HTR-8/SVneo (cell line): ENCODE results near the gene MYH3.

ENCODE experiments used
- DNase-seq: peaks from one replicate; pipeline ENCODE4 v3.0.0; 2011; ENCODE audit warnings: low spot score, mixed read lengths; ENCODE audit not compliant: insufficient read length
- FAIRE-seq: peaks from 2 replicates; lab custom pipeline; 2011; peaks lifted over from hg19 to GRCh38; lab: Jason Lieb, UNC

The MYH3 gene

DNA sequence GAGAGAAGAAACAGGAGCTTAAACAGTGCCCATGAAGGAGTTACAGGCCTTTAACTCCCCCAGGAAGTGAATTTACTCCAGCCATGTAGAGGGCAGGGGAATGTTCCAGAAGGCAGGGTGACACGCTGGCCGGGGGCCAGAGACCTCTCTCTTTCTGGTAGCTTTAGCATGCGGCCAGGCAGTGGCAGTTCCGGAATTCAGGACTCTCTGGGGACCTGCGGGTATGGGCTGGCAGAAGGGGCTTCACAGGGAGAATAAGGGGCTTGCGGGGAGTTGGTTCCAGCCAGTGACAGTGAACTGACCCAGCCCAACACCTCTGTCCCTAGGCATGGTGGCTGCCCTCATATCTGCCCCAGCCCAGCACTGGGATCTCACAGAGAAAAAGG is 40.0 kb downstream of the MYH3 start:
- DNase-seq (no peak), FAIRE-seq (no peak)

DNA sequence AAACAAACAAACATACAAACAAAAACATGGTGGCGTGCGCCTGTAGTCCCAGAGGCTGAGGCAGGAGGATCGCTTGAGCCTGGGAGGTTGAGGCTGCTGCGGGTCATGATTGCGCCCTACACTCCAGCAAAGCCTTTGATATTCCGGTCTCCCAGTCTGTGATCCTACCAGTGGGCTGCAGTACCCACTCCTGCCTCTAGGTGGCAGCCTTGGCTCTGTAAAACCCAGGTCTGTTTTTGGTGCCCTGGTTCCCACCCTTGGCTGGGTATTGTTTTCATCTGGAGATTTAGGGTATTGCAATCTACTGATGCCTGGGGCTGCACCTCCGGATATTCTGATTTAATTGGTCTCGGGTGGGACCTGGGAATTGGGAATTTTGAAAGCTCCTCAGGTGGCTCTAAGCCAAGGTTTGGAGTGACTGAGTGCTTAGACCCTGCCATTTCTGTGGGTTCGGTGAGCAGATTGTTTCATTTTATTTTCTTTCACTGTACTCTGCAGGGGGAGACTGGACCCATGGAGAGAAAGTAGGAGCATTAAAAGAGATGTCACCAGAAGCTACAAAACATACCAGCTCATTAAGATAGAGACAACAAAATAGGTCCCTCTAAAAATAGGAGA is 40.5 kb downstream of the MYH3 start:
- DNase-seq: peak; percentile 69
- no peak for FAIRE-seq

DNA sequence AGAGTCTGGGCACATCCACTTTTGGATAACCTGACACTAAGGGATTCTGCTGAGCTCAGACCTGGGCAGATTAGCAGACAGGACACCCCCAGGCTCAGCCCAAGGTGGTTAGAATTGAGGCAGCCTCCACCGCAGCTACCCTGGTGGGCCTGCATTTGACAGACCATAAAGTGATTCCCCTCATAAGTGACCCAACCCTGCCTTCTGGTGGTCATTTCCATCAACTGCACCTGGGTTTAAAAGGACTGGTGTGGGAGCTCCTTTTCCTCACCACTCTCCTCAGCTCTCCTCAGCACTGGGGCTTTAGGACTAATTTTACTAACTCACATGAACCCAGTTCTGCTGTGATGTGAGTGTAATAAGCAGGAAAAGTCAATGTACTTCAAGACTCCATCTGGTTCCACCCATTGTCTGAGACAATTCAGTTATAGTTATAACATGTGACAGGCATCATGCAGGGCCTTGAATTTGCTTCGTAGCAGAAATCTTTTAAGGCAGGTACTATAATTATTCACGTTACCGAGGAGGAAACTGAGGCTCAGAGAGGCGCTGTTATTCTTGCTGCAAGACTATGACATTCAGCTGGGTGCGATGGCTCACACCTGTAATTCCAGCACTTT is 42.5 kb downstream of the MYH3 start:
- peak; percentile 57 for DNase-seq

DNA sequence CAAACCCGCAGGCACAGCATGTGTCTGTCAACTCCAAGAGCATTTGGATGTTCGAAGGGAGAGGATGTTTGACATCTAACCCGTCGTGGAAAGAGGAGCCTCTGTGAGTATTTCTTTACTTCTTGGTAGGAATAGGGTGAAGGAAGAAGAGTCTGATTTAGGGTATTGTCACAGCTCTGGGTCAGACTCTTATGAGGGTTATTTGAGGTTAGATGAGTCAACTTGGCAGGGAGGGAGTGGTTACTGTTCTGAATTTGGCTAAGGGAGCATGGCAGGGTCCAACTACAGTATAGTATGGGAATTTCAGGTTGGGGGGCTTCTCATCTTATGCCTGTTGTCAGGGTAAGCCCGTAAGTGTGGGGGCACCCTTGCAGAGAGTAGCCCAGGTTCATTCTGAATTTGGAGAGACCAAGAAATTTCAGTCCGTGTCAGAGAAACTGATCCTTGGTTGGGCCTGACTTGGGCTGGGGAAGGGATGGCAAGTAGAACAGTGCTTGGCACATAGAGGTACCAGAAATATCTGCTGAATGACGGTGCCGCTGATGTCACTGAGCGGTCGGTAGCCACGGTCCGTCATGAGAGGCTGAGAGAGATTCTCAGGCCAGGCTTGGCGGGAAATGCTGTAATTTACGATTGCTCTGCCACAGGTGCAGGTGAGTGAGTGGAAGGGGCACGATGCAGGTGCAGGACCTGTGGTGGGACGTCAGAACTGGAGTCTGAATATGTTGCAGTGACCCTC is 43.2 kb downstream of the MYH3 start:
- no peak for FAIRE-seq
- no peak for DNase-seq

More for the DNA sequence above, 42.5 kb downstream of the MYH3 start:
- no peak for FAIRE-seq

DNA sequence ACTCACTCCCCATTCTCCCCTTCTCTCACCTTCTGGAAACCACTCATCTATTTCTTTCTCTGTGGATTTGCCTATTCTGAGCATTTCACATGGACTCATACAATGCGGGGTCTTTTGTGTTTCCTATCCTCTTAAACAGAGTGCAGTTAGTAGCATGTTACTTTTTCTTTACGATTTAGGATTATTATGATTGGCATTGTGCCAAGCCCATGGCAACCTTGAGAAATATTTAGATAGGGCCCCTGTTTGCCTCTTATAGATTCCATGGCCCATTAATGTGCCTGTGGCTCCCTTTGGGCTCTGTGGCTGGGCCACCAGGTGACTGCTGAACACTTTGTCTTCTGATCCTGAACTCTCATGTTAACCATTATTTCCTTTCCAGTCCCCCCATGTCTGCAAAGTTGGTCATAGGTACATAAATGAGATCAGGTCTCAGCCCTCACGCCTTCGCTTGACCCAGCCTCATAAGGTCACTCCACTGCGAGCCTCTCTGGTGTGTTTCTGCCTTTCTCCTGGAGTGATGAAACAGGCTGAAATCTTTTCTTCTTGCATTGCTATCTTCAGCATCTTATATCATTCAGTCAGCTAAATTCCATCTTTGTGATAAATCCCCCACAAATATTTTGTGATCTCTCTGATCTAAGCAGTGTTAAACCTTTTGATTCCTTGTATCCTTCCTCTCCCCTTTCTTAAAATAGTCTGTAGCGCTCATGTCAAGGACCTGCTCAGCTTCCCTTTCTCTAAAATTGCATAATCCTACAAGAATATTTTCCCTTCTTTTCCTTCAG is 44.0 kb downstream of the MYH3 start:
- FAIRE-seq (no peak), DNase-seq (no peak)

DNA sequence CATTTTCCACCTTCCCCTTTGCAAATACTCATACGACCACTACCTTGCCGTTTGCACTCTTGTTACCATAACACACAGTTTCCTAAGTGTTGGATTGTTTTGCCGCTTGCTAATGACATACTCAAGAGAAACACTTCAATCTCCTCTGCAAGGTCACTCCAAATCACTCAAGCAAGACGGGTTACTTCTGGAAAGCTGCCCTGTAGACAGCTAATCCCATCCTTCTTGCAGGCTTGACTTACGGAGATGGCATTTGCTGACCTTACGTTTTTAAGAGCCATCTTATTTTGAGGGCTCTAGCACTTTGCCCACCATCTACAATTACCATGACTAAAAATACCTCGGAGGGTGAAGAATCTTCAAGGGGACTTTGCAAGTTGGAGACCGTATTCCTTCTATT is 46.2 kb downstream of the MYH3 start:
- DNase-seq (no peak), FAIRE-seq (no peak)

DNA sequence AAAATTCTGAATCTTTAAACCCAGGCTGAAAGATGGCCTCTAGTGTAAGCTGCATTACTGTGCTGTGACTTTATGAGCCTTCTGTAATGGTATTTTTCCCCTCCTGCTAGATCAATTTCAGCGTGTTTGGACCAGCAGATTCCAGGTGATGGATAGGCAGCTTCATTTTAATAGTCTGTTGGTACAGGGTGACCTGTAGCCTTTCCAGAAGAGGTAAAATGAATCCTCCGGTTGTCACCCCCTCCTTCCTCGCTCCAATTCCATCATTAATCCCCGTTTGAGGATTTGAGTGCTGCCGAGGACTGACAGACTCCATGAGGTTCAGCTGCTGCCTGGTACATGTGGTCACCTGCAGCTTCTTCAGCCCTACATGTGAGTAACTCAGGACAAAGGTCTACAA is 48.9 kb downstream of the MYH3 start:
- FAIRE-seq (no peak), DNase-seq (no peak)

DNA sequence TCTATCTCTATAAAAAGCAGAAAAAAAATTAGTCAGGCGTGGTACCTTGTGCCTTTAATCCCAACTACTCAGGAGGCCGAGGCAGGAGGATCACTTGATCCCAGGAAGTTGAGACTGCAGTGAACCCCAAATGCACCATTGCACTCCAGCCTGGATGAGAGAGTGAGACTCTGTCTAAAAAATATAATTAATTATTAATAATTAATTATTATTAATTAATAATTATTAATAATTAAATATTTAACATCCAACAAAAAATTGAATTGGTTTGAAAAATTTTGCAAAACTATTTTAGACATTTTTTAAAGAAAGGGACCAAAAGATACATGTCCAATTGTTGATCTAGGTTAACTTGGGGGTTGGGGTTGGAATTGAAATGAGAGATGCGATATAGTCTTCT is 51.0 kb downstream of the MYH3 start:
- DNase-seq: no peak
- FAIRE-seq: no peak

DNA sequence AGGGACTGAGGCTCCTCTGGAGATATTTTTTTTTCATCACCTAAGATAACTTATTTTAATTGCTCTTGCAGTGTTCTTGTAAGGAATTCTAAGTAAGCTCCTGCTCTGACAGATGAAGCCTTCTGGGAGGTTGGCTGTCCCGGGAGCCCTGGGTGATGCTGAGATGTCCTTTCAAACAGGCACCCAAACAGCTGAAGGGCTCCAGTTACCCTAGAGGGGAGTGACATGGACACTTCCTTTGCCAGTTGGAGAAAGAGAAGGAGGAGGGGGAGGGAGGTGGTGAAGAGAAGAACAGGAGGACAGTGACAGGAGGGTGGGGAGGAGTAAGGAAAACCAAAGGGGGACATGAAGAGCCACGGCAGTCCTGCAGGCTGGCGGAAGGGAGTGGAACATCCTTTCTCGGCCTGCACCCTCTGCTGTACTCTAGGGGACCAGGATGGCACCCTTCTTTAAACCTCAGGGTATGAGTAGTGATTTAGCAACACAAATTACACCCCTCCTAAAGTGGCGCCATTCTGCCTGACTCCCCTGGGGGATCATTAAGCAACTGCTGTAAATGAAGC is 51.8 kb downstream of the MYH3 start:
- FAIRE-seq: no peak
- no peak for DNase-seq

DNA sequence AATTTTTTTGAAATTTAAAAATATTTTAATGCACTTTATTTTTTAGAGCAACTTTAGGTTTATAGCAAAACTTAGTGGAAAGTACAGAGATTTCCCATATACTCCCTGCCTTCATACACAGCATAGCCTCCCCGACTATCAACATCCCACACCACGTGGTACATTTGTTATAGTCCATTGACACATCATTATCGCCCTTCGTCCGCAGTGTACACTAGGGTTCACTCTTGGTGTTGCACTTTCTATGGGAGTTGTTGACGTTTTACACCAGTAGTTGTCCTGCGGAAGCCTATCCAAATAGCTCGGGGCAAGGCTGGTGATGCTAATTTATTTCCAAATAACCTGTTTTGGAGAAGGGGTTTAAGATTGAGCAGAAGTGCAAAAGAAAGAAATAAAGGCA is 52.6 kb downstream of the MYH3 start:
- FAIRE-seq (no peak), DNase-seq (no peak)

DNA sequence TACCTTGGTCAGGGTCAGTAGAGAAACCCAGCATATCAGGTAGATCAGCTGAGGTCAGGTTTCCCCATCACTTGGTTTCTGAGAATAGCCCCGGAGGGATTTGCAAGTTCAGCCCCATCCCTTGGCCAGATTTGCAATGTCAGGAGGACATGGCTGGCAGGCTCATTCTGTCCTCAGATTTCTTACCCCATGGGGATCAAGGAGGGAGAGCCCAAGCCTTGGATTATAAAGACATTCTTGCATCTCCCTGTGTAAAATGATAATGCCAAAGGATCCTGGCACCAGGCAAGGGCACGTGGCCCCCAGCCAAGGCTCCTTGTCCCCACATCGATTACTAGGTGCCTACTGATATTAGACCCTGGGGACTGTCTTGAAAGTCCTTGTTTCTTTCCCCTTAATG is 53.2 kb downstream of the MYH3 start:
- DNase-seq: no peak
- no peak for FAIRE-seq

DNA sequence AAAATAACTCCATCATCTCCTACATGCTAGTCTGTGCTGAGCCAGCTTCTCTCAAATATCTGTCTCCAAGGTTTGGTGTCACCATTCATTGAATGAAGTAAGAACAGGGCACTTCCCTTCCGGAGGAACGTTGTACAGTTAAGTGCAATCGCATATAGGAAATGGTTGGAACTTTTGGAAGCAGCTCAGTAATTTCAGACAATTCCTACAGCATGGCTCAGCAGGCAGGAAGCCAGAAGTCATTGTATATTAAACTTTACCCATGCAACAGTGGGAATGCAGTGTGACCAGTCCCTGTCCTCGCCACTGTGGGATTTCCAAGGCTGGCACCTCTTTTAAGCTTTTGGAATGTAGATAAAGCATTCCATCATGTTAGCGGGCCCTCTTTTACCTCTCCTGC is 56.5 kb downstream of the MYH3 start:
- FAIRE-seq (no peak), DNase-seq (no peak)

DNA sequence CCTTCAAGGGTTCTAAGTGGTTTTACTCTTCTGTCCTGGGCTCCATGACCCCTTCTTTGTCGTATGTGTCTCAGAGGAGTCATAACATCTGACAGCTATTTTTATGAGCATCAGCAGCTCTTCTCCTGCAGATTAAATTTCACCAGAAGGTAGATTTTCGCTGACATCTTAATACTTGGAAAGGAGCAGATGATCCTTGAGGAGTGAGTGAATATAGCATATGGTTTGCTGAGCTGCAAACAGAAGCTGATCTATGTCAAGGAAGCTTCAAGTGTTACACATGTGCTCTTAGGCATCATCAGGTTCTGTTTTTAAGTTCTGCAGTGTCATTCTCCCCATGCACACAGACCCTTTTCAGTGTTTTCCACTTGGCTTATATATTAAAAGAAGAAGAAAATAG is 58.5 kb downstream of the MYH3 start:
- DNase-seq (no peak), FAIRE-seq (no peak)

DNA sequence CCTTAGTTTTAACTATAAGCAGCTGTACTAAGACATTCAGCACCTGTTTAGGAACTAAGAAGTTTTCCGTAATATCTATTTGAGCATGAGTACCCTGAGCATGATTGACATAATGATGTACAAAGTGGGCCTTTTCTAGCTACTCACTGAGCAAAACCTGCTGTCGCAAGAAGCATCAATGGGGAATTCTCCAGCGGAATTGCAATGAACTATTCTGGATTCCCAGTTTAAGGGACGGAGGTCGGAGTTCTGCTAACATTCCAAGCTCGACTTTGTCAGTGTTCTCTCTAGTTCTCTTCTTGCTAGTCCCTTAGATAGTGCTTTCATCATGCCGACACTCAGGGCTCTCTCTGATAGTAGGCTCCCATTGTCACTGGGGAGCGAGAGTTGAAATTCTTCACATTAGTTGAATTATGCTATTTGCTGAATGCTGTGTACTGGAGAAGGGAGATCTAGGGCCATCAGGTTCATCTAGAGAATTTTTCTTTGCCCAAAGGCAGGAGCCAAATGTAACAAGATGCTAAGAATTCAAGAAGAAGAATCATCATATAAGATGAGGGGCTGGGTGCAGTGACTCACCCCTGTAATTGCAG is 67.5 kb downstream of the MYH3 start:
- no peak for DNase-seq
- FAIRE-seq: no peak

DNA sequence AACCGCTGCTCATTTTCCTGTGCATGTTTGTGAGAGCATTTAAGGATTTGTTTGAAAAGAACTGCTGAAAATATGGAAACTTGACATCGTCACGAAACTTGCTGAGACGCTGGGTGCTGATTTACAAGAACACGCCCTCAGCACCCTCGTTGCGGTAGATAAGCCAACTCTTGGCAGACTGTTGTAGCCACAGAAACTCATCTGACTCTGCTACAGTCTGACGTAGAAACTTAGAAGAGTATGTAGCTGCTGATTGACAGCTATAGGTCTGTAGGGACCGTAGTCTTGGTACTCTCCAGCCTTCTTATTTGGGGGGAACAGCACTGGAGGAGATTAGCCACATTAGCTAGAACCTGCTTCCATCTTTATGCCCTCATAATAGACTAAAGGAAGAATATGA is 71.6 kb downstream of the MYH3 start:
- no peak for DNase-seq
- no peak for FAIRE-seq

DNA sequence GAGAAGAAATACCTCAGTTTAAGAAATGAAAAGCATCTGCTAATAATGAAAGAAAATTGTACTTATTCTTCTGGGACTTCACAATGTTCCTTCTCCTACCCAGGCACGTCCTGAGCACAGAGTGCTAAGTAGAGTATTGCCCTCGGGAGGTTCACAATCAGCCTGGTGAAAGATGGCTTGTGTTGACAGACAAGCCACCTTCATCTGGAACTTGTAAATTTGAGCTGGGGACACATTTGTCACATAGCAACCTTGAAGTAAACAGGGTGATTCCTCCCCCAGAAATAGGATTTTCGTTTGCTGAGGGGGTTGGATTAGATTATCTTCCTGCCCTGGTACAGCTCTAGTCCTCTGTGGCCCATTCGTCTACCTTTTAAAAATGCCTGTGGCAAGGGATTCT is 73.3 kb downstream of the MYH3 start:
- FAIRE-seq: no peak
- DNase-seq: no peak

DNA sequence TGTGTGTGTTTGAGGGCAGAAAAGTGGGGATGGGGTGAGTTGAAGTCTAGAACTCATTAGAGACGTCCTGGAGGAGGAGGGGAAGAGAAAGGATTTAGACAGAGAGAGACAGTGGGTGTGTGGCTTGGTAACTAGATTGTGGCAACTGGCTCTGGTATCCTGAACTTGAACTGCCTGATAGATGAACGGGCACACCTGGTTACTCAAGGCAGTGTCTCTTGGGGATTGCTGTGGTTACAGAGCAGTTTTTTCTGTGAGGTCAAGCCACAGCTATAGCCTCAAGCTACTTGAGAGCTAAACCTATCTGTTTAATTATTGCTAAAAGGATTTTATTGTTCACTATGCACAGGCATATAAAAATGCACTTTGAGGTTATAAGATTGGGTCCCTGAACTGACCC is 77.8 kb downstream of the MYH3 start:
- FAIRE-seq (no peak), DNase-seq (no peak)
